HG02943 (cell line): ENCODE results near the gene ADGRV1.

Experiments
- ATAC-seq: cut with Tn5 transposase; IDR thresholded peaks from one replicate; pipeline ENCODE4 v1.9.1; 2021; ENCODE audit warnings: mild to moderate bottlenecking, low read depth, moderate library complexity; ENCODE audit not compliant: unreplicated experiment

ADGRV1 gene

DNA sequence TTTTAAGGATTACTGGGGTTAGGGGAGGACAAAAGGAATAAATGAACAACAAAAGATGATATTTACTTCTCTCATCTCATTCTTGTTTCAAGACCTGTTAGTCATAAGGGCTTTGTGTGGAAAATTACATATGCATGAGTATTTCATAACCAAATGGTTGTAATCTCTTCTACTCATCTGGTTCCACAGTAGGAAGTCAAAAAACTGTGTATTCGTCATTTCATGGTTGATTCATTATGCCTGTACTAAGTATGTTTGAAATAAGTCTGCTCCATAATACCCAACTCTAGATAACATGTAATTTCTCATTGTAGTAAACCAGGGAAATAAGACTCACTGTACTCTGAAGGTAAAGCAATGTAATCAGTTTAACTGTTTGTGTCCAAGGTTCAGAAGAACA lies 611.7 kb downstream of the ADGRV1 start:
- ATAC-seq: no peak

DNA sequence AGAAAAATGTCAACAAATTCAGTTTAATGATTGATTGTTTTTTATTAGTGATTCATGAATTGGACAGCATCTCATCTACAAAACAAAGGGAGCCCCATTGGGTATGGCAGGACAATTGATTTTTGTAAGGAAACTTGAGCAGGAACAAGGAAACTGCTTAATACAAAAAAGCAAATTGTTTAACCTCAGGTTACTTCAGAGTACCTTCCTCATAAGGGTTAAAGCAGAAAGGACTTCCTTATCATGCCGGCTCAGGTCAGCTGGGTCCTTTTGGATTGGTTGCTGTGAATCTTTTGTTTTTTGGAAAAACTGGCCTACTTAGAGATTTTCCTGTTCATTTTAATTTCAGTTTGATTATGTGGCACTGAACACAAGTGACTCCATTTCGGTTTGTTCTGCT lies 612.7 kb downstream of the ADGRV1 start:
- no peak for ATAC-seq

DNA sequence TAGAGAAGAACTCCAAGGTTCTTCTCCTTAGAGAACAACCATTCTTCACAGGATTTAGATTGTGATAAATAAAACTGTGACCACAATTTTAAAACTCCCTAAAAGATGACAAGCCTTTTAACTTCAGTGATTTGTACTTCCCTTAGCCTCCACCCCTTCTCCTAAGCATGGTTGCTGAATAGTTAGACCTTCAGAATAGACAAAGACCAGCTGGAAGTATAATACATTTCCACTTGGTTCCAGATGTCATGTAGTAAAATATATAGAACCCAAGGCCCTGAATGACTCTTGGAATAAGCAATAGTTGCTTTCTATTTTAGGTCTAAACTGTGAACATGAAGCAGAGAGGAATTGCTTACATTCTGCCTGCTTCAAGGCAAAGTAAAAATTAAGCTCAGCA lies 615.8 kb downstream of the ADGRV1 start:
- ATAC-seq: no peak

DNA sequence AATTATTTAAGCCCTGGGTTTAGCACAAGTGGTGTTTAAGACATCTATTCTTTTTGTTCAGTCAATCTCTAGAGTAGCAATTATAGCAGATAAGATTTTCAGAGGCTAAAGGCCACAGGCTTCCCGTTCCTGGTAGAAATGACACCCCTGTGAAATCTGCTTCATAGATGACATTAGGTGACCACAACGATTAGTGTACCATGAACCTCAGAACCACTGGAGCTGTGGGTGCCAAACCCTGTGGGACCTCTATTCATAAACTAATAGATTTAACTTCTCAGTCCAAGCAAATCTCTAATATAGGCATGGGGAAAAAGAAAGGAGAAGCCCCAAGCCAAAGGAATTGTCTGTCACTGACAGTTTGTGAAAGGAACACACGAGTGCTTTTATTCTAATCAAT lies 617.1 kb downstream of the ADGRV1 start:
- no peak for ATAC-seq

DNA sequence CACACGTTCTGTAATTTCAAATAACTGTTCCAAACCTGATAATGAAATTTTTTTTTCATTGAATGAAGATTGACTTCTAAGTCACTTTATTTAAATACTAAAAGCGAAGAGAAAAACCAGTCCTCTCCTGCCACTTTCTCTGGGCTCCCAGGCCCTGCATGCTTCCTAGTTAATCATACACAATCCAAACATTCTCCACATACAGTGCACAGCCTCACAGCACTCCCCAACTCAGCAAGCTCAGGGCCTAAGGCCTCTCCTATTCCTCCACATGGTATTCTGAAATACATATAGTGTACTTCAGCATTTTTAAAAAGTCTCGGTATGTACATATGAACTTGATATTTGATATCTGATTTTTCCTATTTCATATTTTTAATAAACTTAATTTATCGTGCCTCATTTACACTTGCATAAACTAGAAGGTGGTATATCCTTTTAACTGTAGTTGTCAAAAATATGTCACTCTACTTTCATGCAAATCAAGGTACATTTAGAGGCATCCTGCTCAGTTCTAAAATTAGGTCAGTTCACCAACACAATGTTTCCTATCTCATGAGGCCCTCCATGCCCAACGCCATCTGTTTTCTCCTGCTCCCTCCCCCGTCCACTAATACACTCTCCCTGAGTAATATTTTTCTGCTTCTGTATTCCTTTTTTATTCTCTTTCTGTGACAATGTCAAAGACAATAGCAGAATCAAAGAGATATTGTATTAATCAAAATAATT lies 617.9 kb downstream of the ADGRV1 start:
- no peak for ATAC-seq

DNA sequence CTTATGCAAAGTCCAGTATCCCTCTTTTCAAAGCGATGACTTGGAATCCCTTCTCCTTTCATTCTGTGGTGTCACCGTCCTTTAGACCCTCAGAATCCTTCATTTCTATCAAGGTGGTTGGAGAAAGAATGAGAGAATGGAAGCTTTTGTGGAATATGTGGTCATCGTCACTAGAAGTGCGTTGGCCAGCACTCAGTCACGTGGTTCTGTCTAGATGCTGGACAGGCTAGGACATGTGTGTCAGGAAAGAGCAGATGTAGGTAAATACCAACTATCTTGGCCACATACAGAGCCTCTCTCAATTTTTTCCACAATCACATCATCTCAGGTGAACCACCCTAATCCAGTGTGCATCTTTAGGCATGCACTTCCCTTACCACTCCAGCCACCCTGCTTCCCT lies 618.5 kb downstream of the ADGRV1 start:
- ATAC-seq: no peak

DNA sequence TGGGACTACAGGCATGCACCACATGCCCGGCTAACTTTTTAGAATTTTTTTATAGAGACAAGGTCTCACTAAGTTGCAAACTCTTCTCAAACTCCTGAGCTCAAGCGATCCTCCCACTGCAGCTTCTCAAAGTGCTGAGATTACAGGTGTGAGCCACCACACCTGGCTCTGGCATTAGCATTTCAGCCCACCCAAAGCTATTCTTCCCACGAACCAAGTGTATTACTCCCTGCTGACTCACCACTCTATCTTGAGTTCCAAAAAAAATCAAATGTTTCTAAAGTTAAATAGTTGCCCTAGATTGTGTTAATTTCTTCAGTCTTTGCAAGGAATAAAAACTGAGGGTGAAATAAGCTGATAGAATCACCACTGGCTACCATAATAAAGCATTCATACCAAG lies 619.0 kb downstream of the ADGRV1 start:
- no peak for ATAC-seq

DNA sequence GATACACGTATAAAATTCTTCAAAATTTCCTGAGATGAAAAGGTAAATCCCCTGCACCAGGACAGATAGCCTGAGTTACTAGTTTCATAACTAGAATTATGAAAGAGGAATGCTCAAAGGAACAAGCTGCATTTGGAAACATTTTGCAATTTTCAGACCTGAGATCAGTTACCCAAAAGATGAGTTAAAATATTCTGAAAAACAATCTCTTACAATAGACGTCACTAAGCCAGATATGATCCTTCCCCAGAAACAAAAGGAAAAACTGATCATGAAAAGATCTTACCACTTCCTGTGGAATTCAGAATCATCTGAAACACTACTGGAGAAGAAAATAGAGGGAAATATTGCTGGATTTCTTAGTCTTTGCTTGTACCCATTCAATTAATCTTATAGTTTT lies 619.9 kb downstream of the ADGRV1 start:
- no peak for ATAC-seq

DNA sequence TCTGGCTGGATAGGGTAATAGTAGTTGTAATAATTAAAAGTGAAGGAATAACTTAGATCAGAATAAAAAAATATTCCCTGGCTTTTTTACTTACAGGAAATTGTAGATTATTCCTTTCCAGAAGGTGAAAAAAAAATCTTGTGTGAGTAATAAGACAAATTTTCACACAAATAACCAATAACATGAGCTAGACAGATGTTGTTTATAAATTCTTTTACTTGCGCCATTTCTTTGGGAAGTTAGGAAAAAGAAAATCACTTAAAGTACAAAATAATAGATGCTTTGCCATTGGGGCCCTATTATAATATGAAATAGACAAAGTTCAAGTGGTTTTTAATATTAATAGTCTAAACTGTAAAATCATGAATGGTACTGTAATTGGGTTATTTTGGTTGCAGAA lies 620.4 kb downstream of the ADGRV1 start:
- ATAC-seq: no peak

DNA sequence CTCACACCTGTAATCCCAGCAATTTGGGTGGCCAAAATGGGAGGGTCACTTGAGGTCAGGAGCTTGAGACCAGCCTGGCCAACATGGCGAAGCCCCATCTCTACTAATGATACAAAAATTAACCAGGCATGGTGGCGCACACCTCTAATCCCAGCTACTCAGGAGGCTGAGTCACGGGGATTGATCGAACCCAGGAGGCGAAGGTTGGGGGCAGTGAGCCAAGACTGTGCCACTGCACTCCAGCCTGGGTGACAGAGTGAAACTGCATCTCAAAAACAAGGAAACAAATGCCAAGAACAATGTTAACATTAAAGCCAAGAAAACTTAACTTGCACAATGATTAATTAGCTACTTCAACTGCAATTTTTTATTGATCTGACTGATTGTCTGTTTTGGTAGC lies 621.9 kb downstream of the ADGRV1 start:
- no peak for ATAC-seq

DNA sequence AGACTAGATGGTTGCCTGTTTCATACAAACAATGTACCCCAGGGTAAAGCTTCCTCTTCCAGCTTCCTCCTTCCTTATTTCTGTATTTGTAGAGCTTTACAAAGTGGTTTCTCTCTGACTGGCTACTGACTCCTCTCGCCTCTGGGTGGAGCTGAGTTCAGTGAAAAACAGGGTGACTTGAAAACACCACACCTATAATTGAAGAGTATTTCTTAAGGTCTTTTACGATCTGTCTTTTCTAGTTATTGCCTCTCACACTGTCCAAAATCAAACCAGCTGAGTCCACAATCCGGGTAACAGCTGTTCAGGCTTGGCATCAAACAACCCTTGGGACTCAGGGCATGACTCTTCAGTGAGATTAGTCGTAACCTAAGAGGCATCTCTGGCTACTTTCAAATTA lies 624.2 kb downstream of the ADGRV1 start:
- peak; percentile 62 for ATAC-seq

DNA sequence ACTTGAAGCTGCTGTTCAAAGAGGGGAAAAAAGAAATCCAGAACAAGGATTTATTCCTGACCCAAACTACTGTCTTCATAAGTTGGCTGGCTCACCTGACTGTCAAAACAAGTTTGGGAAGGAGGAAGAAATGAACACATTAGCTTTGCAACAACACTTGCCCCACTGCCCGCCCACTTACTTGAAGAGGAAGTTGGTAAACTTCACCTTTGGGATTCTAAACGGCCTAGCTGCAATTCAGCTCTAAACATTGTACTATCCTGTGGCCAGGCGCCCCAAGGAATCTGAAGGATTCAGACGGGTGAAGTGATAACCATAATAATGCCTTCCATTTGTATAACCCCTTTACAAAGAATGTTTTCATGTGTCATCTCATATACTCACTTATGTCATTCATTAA lies 625.1 kb downstream of the ADGRV1 start:
- no peak for ATAC-seq

DNA sequence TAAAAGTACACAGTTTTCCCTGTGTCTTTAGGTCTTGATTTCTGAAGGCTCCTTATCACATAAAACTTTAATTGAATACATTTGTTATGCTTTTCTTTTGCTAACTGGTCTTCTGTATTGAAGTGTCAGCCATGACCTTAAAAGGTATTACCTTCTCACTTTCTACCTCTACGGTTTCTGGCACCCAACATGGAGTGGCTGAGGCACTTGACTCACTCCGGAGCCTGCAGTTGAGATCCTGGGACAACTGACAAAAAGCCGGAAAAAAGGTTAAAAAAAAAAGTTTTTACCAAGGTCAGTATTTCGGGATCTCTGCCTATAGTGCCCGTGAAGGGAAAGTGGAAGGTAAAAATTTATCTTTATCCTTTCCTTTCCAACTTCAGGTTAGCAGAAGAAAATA lies 627.5 kb downstream of the ADGRV1 start:
- no peak for ATAC-seq

DNA sequence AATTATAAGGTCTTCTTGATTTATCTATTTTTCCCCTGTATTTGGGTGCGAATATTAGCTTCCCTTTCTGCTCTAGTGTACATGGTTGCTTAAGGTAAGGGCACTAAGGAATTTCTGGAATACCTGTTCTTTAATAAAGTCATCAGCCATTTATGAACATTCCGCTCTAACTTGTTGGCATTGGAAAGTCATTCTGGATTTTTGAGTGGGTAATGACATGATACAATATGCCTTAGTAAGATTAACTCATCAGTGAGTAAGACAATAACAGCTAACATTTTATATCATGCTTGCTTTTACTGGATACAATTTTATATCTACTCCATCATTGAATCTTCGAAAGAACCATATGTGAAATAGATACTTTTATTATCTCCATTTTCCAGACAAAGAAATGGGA lies 628.4 kb downstream of the ADGRV1 start:
- no peak for ATAC-seq

DNA sequence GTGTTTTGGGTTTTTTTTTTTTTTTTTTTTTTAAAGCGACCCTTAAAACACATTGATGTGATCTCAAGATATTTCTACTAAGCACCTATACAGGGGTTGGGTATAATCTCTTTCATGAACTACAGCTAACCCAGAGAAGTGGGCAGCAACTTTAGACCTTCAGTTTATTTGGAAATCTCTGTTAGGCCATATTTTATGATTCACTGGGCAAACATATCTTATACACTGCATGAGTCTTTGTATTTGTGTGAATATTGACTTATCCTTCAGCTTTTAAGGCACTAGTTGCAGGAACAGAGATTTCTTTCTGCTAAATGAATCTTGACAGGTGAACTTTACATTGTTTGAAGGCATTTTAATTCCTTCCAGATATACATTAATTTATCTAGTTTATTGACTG lies 630.2 kb downstream of the ADGRV1 start:
- ATAC-seq: no peak

DNA sequence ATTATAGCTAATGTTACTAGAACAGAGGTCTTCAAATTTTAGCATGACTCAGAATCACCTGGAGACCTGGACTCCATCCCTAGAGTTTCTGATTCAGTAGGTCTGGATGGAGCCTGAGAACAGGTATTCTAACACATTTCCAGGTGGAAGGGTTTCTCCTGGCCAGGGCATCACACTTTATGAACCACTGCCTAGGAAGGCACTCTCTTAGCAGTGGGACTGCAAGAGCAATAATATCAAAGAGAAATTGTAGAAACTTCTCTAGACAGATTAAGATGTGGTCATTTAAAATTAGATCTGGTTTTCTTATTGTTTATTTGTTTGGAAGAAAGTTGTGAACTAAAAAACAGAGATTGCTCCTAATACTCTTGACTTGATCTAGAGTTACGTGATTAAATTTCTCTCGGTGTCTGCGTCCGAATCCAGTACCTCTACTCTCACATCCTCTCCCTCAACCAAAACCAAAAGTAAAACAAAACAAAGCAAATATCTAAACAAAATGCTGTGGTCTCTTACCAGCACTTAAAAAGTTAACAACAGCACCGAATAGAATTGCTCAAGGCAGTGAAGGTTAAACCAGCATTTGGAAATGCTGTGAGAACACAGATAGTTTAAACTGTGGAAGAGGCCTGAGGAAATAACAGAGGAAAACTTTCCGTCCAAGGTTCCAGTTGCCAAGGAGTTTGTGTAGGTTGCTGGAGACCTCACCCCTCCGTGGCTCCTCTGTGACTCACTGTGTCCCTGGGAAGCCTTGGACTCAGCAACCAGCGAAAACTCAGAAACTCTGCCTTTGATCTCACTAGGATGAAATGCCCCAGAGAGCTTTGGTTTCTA lies 631.1 kb downstream of the ADGRV1 start:
- ATAC-seq: peak; percentile 76

DNA sequence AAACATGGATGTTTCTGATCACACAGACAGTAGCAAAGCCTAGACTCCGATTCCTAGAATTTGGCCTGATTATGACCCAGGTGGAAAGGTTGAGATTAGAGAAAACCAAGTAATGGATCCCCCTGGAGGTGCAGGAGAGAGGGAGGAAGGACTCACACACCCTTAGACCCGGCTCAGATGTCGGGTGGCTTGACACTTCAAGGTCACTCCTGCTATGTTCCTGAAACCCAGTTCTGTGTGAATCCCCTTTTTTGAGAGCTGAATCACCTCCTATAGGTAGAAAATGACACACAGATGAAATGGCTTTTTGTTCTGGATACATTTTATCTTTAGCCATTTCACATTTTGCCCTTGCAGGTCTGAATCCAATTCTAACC lies 631.7 kb downstream of the ADGRV1 start:
- no peak for ATAC-seq

DNA sequence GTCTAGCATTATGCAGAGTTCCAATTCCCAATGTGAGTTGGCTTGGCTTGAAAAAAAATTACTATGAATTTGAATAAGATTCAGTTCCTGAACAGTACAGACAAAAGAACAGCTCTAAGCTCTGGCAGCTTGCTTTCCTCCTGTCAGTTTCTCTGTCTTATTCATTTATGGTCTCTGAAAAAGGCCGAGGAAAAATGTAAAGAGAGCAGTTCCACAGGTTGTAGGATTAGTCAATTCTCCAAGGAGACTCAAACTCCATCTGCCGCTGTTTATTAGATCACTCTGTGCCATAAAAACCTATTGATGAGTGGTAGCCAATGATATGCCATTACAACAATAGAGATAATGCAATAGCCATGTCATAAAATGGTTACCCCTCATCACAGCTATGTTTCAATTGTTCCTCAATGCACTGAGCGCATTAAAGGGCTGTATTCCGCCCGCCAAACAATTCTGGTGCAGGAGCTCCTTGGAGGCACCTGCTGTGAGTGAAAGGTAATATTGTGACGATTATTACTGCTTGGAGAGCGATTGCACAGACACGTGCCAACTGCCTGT lies 636.3 kb downstream of the ADGRV1 start:
- no peak for ATAC-seq

DNA sequence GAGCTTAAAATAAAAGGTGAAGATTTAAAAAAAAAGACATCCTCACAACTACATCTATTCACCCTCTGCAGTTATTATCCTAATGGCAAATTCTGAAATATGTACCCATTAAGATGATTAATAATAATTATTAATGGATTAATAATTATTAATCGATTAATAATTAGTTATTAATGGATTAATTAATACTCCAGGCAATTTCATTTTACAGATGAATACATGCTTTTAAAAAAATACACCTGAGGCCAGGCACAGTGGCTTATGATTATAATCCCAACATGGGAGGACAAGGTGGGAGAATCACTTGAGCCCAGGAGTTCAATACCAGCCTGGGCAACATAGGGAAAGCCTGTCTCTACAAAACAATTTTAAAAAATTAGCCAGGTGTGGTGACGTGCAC lies 642.1 kb downstream of the ADGRV1 start:
- ATAC-seq: no peak

DNA sequence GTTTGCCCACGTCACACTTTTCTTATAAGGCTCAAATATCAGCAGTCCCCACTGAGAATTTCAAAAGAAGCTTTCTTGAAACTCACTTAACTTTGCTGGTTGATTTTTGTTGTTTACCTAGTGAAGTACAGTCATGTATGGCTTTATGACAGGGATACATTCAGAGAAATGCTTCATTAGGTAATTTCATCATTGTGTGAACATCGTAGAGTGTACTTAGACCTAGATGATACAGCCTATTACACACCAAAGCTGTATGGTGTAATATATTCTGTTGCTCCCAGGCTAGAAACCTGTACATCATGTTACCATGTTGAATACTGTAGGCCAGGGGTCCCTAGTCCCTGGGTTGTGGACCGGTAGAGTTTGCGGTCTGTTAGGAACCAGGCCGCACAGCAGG lies 647.5 kb downstream of the ADGRV1 start:
- ATAC-seq: no peak

DNA sequence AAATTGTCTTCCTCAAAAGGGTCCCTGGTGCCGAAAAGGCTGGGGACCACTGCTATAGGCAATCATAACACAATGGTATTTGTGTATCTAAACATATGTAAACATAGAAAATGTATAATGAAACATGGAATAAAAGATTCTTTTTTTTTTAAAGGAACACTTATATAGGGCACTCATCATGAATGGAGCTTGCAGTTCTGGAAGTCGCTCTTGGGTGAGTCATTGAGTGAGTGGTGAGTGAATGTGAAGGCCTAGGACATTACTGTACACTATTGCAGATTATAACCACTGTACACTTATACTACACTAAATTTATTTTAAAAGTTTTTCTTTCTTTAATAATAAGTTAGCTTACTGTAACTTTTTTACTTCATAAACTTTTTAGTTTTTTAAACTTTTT lies 648.1 kb downstream of the ADGRV1 start:
- no peak for ATAC-seq

DNA sequence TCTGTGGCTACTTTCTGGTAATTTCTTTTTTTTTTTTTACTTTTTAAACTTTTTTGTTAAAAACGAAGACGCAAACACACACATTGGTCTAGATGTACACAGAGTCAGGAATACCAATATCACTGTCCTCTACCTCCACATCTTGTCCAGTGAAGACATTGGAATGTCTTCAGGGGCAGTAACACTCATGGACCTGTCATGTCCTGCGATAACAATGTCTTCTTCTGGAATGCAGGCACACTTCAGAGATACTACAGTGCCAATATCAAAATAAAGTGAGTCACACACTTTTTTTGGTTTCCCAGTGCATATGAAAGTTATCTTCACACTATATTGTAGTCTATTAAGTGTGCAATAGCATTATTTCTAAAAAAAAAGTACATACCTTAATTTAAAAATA lies 648.7 kb downstream of the ADGRV1 start:
- no peak for ATAC-seq
